ENCODE results near the gene FRMPD1.

- TF ChIP-seq NR2C2 (CRISPR knock-in tag; IDR thresholded peaks at IDR 0.05; ENCODE audit: borderline replicate concordance) = no peak
- no peak for TF ChIP-seq RFX5 (IDR thresholded peaks at IDR 0.05; ENCODE audit: low read depth, low read length)
- TF ChIP-seq TARDBP (CRISPR knock-in tag; IDR thresholded peaks at IDR 0.05) = no peak
Observed at GRCh38 chr9:37625036-37625757, 25.6 kb upstream of the FRMPD1 start.

All from HepG2 (cell line).